Globus pallidus (tissue), 1 donor: Measurements from ENCODE around the gene C6orf120.
"Not testable (repeated sequence)": the region's sequence is repeated elsewhere in the genome, so short reads cannot be mapped to it uniquely, and the experiment has no call there.

Experiments
- DNase-seq: peaks from one replicate; pipeline ENCODE4 v3.0.0-alpha.2; 2015; ENCODE audit warnings: low spot score

The C6orf120 gene

DNA sequence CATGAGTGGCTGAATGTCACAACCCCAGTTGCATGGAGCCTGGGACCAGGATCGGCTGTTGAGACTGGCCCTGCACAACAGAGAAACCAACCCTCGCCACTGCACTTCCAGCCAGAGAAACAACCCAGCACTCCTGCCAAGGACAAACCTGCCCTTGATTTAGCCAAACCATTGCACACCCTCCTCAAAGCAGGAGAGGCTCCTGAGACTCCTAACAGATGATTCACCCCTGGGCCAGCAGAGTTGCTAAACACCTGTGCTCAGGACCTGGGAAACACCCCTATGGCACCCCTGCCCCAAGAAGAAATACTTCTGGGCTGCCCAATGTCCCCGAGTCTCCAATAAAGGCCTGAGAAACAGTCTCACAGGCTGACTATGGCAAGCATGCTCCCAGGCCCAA lies 17.9 kb upstream of the C6orf120 start:
- no peak for DNase-seq

DNA sequence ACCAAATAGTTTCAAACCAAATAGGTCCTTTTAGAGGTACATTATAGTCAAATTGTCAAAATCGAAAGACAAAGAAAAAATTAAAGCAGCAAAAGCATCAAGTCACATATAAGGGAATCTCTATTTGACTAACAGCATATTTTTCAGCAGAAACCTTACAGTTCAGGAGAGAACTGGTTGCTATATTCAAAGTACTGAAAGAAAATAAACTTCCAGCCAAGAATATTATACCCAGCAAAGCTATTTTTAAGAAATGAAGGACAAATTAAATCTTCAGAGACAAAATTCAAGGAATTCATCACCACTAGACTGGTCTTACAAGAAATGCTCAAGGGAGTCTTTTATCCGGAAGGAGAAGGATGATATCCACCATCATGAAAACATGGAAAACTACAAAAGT lies 16.1 kb upstream of the C6orf120 start:
- DNase-seq: no peak

DNA sequence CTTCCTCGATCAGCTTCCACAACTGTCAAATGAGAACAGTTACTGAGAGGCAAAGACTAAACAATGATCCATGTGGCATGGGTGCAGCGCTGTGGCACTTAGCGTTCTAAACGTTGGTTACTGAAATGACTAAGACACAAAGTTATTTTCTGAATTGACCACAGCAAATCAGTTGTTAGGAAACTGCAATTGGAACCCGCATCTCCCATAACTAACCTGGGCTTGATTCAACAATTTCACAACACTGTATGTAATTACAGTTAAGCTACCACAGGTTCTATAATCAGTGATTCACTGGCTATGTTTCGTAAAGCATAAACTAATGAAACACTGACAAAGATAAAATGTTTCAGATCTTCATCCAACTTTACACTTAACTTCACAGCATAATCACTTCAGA lies 12.6 kb upstream of the C6orf120 start:
- no peak for DNase-seq

DNA sequence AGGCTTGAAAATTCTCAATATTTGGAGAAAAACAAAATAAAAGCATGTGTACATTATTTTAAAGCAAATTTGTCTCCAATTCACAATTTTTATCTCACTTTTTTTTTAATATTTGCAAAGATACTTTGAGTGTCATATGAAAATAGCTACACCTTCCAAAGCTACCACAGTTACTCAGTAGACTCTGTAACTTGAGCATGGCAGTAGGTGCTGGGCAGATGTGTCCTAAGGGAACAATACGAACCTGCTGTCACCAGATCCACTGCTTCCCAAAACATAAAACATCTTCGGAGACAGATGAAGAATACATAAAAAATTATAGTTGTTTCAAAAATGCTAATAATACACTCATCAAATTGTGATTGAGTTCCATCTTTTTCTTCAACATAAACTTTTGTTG lies 10.7 kb upstream of the C6orf120 start:
- DNase-seq: no peak

DNA sequence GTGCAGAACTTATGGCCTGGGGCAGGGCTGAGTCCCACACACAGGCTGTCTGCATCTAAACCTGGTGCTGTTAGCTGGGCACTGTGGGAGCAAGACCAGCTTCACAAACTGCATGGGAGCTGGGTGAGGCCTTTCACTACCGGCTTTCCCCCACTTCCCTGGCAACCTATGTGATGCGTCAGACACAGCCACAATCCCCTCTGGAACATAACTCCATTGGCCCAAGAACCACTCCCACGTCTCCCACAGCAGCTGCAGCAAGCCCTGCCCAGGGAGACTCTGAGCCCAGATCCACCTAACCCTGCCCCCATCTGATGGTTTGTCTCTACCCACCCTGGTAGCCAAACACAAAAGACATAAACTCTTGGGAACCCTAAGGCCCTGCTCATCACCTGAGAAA lies 9.4 kb upstream of the C6orf120 start:
- no peak for DNase-seq

DNA sequence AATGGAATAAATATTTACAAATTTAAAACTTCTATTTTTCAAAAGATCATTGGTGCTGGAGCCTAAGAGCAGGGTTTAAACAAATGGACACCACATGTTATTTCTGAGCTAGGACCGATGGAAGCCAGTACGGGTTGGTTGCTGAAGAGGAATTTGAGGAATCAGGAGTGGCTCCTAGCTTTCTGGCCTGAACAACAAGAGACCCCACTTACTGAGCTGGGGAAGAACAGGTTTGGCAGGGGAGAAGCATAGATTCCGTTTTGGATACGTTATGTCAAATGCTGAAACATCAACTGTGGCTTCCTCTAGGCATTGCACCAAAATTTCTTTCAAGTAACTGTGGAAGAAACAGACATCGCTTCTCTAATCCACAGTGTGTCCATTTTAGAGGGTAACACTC lies 6.8 kb upstream of the C6orf120 start:
- no peak for DNase-seq

DNA sequence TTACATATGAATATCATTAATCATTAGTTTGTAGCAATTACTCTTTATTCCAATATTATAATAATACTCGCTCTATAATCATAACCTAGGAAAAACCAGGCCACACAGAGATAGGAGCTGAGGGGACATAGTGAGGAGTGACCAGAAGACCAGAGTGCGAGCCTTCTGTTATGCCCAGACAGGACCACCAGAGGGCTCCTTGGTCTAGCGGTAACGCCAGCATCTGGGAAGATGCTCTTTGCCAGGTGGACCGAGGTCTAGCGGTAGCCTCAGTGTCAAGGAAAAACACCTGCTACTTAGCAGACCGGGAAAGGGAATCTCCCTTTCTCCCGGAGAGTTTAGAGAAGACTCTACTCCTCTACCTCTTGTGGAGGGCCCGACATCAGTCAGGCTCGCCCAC lies 4.8 kb upstream of the C6orf120 start:
- not testable (repeated sequence) for DNase-seq

DNA sequence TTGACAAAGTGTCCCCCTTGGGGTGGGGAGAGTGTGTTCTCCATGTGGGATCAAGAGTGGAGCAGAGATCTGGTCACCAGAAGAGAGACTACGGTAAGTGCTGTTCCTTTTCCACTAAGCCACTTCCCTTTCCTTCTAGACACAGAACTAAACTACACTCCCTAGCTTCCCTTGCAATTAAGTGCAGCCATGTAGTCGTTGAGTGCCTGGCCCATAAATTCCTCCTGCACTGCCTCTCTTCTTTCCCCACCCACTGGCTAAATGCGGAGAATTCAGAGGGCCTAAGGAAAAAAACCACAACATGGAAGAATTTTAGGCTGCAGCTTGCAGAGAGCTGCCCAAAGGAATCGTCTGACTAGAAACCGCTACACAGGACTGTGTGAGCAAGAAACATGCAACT lies 1.6 kb upstream of the C6orf120 start:
- DNase-seq: no peak

DNA sequence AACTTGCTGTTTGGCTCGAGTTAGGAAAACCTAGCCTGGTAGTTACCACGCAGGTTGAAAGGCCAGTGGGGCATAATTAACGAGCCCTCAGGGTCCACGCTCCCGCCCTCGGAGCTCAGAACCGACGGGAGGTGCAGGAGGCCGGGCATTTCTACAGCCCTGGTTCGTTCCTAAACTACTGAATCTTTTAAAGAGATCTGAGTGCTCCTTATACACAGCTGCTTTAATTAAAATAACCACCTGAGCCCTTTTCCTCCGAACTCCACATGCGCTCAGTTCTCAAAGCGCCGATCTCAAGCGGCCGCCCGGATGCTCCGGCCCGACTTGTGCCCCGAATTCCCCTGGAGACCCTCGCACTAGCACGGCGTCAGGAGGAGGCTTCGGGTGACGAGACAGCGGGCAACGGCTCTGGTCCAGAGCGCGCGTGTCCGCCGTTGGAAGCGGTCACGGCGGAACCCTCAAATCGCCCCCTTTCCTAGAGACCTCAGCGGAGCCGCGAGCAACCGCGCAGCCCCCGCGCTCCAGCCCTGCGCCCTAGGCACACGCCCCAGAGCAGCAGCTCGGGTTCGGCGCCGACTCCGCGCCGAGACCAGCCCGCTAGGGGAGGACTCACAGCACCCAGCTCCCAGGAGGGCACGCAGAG lies 494 bp upstream of the C6orf120 start:
- no peak for DNase-seq

DNA sequence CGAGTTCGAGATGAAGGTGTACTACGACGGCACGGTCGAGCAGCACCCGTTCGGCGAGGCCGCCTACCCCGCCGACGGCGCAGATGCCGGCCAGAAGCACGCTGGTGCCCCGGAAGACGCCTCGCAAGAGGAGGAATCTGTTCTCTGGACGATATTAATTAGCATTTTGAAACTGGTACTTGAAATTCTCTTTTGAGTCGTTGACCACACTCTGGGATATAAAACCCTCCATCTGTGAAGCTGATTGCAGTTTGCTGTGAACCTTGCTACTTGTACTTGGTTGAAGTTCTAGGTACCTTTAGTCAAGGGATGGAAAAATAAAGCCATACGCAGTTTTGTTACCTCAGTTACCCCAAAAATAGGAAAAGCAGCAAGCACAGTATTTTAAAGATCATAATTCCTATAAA lies 917 bp downstream of the C6orf120 start:
- no peak for DNase-seq

DNA sequence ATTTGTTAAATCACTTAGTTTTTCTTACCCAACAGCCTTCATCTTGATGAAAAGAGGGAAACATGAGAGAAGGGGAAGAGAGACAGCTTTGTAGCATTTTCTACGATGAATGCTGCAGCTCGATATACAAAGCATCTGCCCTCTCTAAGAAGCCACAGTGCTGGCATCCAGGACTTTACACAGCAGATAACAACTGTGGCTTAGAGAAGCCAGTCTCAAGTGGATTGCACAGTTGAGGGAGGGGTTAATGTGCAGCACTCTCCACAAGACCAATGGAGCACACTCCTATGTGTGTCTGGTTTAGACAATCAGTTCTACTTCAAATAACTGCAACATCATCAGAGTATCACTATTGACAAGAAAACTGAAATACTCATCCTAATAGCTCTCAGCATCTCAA lies 5.8 kb downstream of the C6orf120 start:
- no peak for DNase-seq

DNA sequence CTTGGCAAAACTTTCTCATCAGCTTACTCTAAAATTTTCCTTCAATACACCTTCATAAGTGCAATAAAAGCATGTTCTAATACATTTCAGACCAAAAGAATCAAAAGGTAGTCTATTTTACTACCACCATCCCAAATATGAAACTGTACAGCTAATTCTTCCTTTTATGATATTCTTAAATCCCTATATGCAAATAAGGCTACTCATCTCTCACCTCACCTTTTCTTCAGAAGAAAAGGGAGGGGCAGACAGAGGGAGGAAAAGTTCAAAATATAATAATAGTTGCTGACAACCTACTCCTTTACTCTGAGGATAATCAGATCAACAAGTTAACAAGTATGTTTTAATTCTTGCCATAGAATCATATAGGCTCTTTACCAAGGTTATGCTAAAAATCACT lies 7.4 kb downstream of the C6orf120 start:
- DNase-seq: no peak

DNA sequence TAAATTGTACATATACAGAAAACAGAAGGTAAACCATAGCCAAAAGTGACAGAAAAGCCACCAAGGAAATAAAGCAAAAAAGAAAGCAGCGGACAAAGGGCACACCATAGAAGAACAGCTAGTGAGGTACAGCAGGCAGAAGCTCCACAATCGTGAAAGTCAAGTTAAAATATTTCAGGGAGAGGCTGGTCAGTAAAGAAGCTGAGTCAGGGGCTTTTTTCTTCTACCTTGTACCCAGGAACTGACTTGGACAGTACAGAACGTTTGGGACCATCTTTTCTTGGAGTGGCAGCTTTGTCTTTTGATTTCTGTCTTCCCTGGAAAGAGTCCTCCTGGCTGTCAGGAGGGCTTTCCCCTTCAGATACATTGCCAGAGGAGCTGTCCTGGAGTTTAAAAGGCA lies 8.1 kb downstream of the C6orf120 start:
- no peak for DNase-seq

DNA sequence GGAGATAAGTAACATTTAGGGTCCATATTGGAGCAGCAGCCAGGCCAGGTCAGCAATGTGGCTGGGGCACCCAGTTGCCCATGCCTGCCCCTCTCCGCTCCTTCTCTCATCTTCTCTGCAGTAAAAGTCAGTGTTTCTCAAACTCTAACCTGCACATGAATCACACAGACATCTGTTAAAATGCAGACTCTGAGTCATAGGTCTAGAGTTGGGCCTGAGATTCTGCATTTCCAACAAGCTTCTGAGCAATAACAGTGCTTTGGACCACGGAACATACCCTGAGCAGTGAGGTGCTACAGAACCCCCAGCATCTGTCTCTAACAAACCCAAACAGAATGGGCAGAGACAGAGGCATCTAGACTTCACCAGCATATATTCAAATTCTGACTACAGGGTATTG lies 12.3 kb downstream of the C6orf120 start:
- DNase-seq: no peak

DNA sequence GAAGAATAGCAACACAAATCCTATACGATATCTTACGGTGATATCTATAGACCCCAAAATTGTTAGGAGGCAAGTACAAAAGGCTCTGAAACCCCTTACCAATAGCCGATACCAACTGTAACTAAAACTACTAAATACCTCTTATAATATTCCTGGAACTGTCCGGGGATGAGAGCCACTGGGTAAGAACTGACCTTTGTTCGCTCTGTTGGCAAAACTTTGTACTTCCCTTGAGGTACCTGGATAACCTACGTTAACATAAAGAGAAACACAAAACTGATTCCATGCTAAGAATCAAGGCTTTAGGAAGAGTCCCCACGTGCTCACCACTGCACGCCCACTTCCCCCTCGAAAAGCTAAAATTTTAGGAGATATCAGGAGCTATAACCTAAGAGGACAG lies 12.7 kb downstream of the C6orf120 start:
- no peak for DNase-seq

DNA sequence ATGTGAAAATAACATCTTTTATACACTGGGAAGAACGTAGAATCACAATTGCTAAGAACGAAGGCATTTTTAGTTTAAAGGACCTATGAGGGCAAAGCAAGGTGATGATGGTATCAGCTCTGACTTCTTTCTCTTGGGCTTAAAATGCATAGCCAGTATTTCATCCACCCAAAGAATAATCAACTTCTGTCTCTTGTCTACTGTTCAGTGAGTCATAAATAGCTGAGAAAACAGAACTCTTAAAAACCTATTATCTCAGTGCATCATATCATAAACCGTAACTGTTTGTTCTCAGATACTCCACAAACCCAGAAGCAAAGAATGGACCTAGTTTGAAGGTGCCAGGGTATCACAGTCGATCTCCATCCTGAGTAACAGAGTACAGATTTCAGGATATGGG lies 17.2 kb downstream of the C6orf120 start:
- no peak for DNase-seq

DNA sequence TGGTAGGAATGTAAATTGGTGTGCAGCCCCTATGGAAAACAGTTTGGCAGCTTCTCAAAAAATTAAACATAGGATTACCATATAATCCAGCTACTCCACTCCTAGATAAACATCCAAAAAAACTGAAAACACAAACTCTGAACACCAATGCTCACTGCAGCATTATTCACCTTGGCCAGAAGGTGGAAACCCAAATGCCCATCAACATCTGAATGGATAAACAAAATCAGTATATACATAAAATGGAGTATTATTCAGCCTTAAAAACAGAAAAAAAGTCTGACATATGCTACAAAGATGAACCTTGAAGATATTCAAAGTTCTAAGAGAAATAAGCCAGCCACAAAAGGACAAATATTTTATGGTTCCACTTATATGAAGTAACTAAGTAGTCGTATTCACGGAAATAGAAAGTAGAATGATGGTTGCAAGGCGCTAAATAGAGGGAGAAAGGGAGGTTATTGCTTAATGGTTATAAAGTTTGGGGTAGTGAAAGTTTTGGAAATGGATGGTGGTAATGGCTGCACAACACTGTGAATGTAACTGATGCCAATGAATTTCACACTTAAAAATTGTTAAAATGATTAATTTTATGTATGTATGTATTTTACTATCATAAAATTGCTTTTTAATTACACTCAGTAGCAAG lies 18.4 kb downstream of the C6orf120 start:
- no peak for DNase-seq

DNA sequence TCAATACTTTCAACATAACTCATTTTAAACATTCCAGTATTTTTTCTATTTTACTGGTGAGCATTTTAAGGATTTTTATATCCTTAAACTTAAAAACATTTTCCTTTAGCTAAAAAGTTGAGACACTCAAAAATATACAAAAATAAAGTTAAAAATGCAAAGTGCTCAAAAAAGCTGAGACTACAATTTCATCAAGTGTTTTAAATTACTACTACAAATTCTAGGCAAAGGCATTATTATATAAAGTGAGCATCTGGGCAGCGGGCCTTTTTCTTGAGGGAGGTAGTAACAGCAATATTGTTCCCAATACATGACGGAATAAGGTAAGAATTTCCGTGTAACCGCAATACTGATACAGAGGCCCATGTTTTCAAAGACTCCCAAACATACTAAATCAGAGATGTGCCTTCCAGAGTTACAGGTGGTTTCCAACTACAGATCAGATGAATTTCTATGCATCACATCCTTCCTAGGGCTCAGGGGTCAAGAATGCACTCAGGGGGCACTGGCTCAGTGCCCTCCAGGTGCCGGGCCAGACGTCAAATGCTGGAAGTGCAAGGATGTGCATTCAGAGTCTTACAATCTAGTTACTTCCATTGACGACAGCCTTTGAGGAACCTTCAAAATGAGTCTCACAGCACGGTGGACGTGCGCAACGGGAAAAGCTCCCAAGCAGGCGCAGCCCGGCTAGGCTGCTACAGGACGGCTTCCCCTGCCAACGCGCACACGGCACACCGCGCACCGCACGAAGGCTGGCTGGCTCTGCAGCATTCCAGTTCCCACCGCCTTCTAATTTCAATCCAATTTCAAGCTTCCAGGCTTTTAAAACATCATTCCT lies 20.7 kb downstream of the C6orf120 start:
- DNase-seq: peak; percentile 48

DNA sequence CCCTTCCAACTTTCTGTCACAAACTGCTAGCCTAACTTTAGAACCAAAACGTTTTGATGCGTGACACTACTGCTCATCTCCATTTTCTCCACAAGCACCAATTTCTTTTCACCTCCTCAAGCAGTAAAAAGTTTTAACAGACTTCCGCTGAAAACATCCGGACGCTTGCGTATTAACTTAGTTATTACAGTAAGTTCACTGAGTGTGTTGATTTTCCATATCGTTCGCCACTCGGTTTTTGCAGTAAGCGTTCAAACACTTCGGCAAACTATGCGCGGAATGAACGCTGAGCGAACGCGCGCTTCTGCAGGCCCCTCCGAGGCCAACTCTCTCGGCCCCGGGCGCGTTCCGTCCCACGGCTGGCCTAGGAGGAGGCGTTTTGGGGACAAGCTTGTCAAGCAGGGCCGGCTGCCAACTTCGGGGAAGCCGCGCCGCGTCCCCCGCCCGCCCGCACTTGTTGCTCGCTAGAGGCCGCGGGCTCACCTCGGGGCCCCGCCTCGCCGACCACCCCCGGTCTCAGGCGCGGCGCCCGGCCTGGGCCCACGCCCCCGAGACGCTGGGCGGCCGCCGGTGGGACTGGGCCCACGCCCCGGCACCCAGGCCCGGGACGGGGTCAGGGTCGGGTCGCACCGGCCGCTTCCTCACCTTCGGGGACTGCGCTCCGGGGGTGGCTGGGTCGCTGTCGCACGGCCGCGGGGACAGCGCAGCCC lies 21.4 kb downstream of the C6orf120 start:
- DNase-seq: peak; percentile 72

DNA sequence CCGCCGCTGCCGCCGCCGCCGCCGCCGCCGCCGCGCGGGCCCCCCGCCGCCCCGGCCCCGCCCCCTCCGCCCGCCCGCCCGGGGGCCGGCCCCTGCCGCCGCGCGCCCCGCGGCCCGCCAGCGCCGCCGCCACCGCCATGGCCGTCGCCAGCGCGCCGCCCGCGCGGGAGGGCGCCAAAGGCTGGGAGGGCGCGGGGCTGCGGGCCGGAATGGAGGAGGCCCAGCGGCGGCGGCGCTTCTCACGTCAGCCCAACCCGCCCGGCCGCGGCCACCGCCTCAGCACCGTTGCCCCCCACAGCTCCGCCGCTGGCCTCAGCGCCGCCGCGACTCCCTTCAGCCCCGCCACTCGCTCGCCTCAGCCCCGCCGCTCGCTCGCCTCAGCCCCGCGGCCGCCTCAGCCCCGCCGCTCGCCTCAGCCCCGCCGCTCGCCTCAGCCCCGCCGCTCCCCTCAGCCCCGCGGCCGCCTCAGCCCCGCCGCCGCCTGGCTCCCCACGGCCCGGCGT lies 22.1 kb downstream of the C6orf120 start:
- DNase-seq: peak; percentile 49

DNA sequence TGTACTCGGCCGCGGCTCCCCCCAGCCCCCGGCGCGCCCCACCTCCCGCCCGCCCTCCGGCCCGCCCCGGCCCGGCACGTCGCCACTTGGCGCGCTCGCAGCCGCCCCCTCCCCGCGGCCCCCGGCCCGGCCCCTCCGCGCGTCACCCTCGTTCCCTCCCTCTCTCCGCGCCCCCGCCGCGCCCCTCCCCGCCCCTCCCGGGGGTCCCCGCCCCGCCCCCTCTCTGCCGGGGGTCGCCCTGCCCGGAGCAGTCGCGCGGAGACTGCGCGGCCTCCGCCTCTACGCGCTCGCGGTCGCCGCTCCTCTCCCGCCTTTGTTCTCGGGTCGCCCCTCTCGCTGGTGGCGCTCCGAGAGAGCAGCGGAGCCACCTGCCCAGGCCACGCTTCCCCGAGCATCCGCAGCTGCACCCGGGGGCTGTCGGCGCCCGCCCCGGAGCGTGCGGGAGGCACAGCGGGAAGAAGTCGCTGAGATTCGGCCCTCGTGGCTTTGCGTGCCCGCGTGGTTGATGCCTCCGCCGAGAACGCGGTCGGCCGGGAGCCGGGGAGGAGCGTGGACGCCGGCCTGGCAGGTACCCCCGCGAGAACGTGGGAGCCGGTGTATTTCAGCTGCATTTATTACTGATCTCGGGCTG lies 22.7 kb downstream of the C6orf120 start, which contains the start of gene PHF10:
Gene PHF10 (minus strand): TSS at position 7 of the 631 bp plus-strand sequence. CDS start 569 bp downstream, outside the sequence.
- DNase-seq: peak; percentile 49
